Loucy (cell line): ENCODE measurements around the gene CNTN5.

Source experiments
- H2AFZ ChIP-seq: fragments of 200-600 bp; sonication (generic); 2 replicates; pipeline ENCODE4 v1.6.0; 2016; ENCODE audit warnings: antibody characterized with exemption, mild to moderate bottlenecking, low read length, moderate library complexity
- H3F3A ChIP-seq: fragments of 200-600 bp; 2 replicates; pipeline ENCODE4 v1.6.0; 2016; ENCODE audit warnings: antibody characterized with exemption, low read depth, mild to moderate bottlenecking
- H3K27me3 ChIP-seq: fragments of 200-600 bp; sonication (generic); 2 replicates; pipeline ENCODE4 v1.6.1; 2014; ENCODE audit warnings: low read length, mild to moderate bottlenecking; ENCODE audit not compliant: insufficient read depth, poor library complexity, severe bottlenecking
- H3K36me3 ChIP-seq: fragments of 200-600 bp; sonication (generic); 2 replicates; pipeline ENCODE4 v1.6.1; 2016; ENCODE audit warnings: low read length; ENCODE audit not compliant: insufficient read depth
- H3K4me1 ChIP-seq: fragments of 200-600 bp; sonication (generic); 2 replicates; pipeline ENCODE4 v1.5.1; 2014; ENCODE audit warnings: low read length, mild to moderate bottlenecking; ENCODE audit not compliant: insufficient read depth, poor library complexity, severe bottlenecking
- H3K4me2 ChIP-seq: fragments of 200-600 bp; sonication (generic); 2 replicates; pipeline ENCODE4 v1.6.0; 2014; ENCODE audit warnings: antibody characterized with exemption, low read length, low read depth, mild to moderate bottlenecking; ENCODE audit not compliant: poor library complexity, severe bottlenecking
- H3K4me3 ChIP-seq: fragments of 200-600 bp; sonication (generic); 2 replicates; pipeline ENCODE4 v1.5.1; 2014; ENCODE audit warnings: low read length, mild to moderate bottlenecking, mixed read lengths; ENCODE audit not compliant: poor library complexity, severe bottlenecking
- H3K79me2 ChIP-seq: fragments of 200-600 bp; sonication (generic); 2 replicates; pipeline ENCODE4 v1.6.1; 2014; ENCODE audit warnings: low read length; ENCODE audit not compliant: insufficient read depth
- H3K9ac ChIP-seq: fragments of 200-600 bp; sonication (generic); 2 replicates; pipeline ENCODE4 v1.6.0; 2014; ENCODE audit warnings: mild to moderate bottlenecking, low read depth, low read length, moderate library complexity; ENCODE audit not compliant: poor library complexity, severe bottlenecking
- H3K9me2 ChIP-seq: fragments of 200-600 bp; sonication (generic); replicated peaks from 2 replicates; pipeline ENCODE4 v1.6.1; 2016; ENCODE audit warnings: low read depth, low read length, mixed read lengths
- H3K9me3 ChIP-seq: fragments of 200-600 bp; sonication (generic); 2 replicates; pipeline ENCODE4 v1.6.1; 2014; ENCODE audit warnings: mild to moderate bottlenecking, antibody characterized with exemption, low read length, low read depth; ENCODE audit not compliant: insufficient read depth
- H4K20me1 ChIP-seq: fragments of 200-600 bp; sonication (generic); 2 replicates; pipeline ENCODE4 v1.6.0; 2014; ENCODE audit warnings: antibody characterized with exemption, low read length, mild to moderate bottlenecking; ENCODE audit not compliant: insufficient read depth, poor library complexity, severe bottlenecking
- EZH2phosphoT487 ChIP-seq: fragments of 200-600 bp; IDR thresholded peaks from 2 replicates; pipeline ENCODE4 v1.6.1; 2018; ENCODE audit warnings: antibody characterized with exemption, mild to moderate bottlenecking, moderate library complexity, borderline replicate concordance
- TF ChIP-seq, protein P1 (sequence below): fragments of 200-600 bp; sonication (generic); conservative IDR thresholded peaks from 2 replicates; pipeline ENCODE4 v1.5.1; 2014; ENCODE audit warnings: mild to moderate bottlenecking, antibody characterized with exemption, low read length

Gene CNTN5

DNA sequence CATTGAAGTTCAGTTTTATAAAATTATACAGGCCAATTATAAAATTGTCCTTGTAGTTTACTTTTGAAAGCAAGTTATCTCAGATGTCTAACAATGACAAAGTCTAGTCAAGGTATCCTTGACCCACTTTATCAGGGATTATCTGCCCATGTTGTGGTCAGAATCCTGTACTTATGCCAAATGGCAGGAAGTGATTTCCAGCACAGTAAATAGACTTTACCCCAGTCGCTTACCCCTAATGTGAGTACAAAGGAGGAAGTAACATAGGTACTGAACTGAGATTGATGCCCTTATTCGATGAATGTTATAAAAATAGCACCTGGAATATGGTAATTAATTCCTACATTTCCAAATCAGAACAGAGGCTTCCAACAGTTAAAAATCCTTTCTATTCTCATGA lies 355.7 kb downstream of the CNTN5 start:
- TF ChIP-seq, protein P1, sequence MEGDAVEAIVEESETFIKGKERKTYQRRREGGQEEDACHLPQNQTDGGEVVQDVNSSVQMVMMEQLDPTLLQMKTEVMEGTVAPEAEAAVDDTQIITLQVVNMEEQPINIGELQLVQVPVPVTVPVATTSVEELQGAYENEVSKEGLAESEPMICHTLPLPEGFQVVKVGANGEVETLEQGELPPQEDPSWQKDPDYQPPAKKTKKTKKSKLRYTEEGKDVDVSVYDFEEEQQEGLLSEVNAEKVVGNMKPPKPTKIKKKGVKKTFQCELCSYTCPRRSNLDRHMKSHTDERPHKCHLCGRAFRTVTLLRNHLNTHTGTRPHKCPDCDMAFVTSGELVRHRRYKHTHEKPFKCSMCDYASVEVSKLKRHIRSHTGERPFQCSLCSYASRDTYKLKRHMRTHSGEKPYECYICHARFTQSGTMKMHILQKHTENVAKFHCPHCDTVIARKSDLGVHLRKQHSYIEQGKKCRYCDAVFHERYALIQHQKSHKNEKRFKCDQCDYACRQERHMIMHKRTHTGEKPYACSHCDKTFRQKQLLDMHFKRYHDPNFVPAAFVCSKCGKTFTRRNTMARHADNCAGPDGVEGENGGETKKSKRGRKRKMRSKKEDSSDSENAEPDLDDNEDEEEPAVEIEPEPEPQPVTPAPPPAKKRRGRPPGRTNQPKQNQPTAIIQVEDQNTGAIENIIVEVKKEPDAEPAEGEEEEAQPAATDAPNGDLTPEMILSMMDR, result no peak
- no peak for TF ChIP-seq EZH2phosphoT487
- Histone ChIP-seq H3K79me2 (no peaks in the 10 kb centered on the region), H3K9ac (no peak overlapping the region), H3K4me3 (no peak overlapping the region), H2AFZ (no peak overlapping the region), H3K27me3 (no peaks in the 10 kb centered on the region), H3K36me3 (no peaks in the 10 kb centered on the region), H3K4me2 (no peak overlapping the region), H4K20me1 (no peaks in the 10 kb centered on the region), H3K4me1 (no peaks in the 10 kb centered on the region), H3F3A (no peaks in the 10 kb centered on the region), H3K9me3 (no peaks in the 10 kb centered on the region), H3K9me2 (no peaks in the 10 kb centered on the region)

DNA sequence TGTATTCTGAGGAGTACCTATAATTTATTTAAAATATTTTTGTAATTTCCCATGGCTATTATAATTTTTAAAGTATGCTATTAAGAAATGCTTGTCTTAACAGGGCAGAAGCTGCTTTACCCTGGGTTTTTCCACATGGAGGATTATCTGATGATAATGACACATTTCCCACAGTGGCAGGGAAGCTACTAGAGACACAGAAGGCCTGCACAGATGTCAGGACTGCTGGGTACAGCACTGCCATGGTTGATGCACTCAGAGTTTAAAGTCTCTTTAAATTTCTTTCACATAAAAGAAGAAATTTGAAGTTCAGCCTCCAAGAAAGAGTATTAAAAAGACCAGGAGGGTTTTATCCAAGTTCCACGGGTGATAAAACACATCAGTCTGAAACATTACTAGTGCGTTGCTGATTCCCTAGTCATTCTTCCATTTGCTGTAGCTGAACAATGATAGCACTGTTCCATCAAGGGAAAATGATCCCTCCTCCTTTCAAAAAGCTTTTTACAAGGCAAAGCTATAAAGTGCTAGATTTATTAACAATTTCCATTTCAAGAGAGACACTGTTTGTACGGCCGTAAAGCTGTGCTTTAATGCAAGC lies 363.0 kb downstream of the CNTN5 start:
- no peak overlapping the region for H3K4me3 ChIP-seq
- TF ChIP-seq, protein P1, result no peak
- TF ChIP-seq EZH2phosphoT487, result no peak
- H3K9me2 ChIP-seq, result no peaks in the 10 kb centered on the region
- no peaks in the 10 kb centered on the region for H3K9me3 ChIP-seq
- no peak overlapping the region for H3K9ac ChIP-seq
- H3K4me1 ChIP-seq, result no peaks in the 10 kb centered on the region
- no peaks in the 10 kb centered on the region for H4K20me1 ChIP-seq
- no peaks in the 10 kb centered on the region for H3K79me2 ChIP-seq
- no peaks in the 10 kb centered on the region for H3F3A ChIP-seq
- H3K27me3 ChIP-seq, result no peaks in the 10 kb centered on the region
- H3K4me2 ChIP-seq, result no peak overlapping the region
- no peak overlapping the region for H2AFZ ChIP-seq
- H3K36me3 ChIP-seq, result no peaks in the 10 kb centered on the region

DNA sequence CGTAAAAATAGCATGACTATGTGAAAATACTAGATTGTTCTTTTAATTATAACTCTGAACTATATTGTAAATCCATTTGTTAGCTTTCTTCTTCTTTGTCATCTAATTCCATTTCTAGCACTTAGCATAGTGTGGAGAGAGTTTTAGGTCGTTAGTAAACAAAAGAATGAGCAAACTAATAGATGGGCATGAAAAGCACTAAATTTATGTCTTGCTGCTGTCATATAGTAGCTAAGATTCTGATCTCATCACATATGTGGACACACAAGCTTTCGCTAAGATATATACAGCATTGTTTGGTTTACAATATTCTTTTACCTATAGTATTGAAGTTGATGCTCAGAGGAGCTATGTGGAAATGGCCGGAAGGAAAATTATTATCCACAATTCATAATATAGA lies 370.5 kb downstream of the CNTN5 start:
- Histone ChIP-seq H3K4me2 (no peak overlapping the region), H3K9ac (no peak overlapping the region), H3K9me3 (no peaks in the 10 kb centered on the region), H3K27me3 (no peaks in the 10 kb centered on the region), H4K20me1 (no peaks in the 10 kb centered on the region), H3F3A (no peaks in the 10 kb centered on the region), H3K36me3 (no peaks in the 10 kb centered on the region), H3K4me1 (no peaks in the 10 kb centered on the region), H3K9me2 (no peaks in the 10 kb centered on the region), H2AFZ (no peak overlapping the region), H3K79me2 (no peaks in the 10 kb centered on the region), H3K4me3 (no peak overlapping the region)
- no peak for TF ChIP-seq EZH2phosphoT487
- TF ChIP-seq, protein P1, result no peak
